Upper lobe of left lung (tissue), 4 donors: ENCODE results near the gene POLE.

Experiments used
- EP300 ChIP-seq, 4 donors: sonication (generic); formaldehyde crosslinking; IDR thresholded peaks; one replicate each; pipeline ENCODE4 v1.5.1; 2017; ENCODE audit warnings: antibody characterized with exemption in 4 of 4, control low read depth in 2 of 4
- POLR2A ChIP-seq, 4 donors: fragments of 450-650 bp; IDR thresholded peaks; one replicate each; pipeline ENCODE4 v1.5.1; 2016 to 2017; ENCODE audit warnings: antibody characterized with exemption in 4 of 4, mild to moderate bottlenecking in 2 of 4
- TF ChIP-seq, protein P1 (sequence below), 6 experiments: fragments of 450-650 bp in 4 of 6; fragments of 200-600 bp in 2 of 6; sonication (generic) in 2 of 6; IDR thresholded peaks; one replicate each; pipeline ENCODE4 v1.5.1; 2016 to 2019; ENCODE audit warnings: antibody characterized with exemption in 6 of 6

GRCh38 chr12:132665794-132666193 is 21.3 kb downstream of the POLE start:
- TF ChIP-seq, protein P1, sequence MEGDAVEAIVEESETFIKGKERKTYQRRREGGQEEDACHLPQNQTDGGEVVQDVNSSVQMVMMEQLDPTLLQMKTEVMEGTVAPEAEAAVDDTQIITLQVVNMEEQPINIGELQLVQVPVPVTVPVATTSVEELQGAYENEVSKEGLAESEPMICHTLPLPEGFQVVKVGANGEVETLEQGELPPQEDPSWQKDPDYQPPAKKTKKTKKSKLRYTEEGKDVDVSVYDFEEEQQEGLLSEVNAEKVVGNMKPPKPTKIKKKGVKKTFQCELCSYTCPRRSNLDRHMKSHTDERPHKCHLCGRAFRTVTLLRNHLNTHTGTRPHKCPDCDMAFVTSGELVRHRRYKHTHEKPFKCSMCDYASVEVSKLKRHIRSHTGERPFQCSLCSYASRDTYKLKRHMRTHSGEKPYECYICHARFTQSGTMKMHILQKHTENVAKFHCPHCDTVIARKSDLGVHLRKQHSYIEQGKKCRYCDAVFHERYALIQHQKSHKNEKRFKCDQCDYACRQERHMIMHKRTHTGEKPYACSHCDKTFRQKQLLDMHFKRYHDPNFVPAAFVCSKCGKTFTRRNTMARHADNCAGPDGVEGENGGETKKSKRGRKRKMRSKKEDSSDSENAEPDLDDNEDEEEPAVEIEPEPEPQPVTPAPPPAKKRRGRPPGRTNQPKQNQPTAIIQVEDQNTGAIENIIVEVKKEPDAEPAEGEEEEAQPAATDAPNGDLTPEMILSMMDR (IDR thresholded peaks at IDR 0.05) = no peak
- TF ChIP-seq EP300 (IDR thresholded peaks at IDR 0.05) (no peak), POLR2A (IDR thresholded peaks at IDR 0.05) (no peak)
